H9 (cell line): Measurements from ENCODE around the gene TBL3. TPM values are rescaled to one million over a fixed set of nuclear protein-coding genes. Genes with fewer than 3 reads are reported as not detected.
A peak's percentile ranks its signal among the peaks of the same experiment; 100 is the strongest.
"Not testable (repeated sequence)": the region's sequence is repeated elsewhere in the genome, so short reads cannot be mapped to it uniquely, and the experiment has no call there.

ENCODE experiments used
- DNase-seq: peaks from one replicate; pipeline ENCODE4 v3.0.0-alpha.2; 2017
- H2AFZ ChIP-seq: one replicate; pipeline ENCODE4 v1.6.1; 2013; ENCODE audit warnings: mild to moderate bottlenecking, low read length, control low read depth, moderate library complexity
- H2AK5ac ChIP-seq: 2 replicates; pipeline ENCODE4 v1.6.1; 2013; ENCODE audit warnings: low read length, control low read depth, mixed read lengths; ENCODE audit not compliant: insufficient read length
- H2BK120ac ChIP-seq: one replicate; pipeline ENCODE4 v1.6.1; 2013; ENCODE audit warnings: low read depth, mild to moderate bottlenecking, low read length, control low read depth, inconsistent platforms; ENCODE audit not compliant: poor library complexity, severe bottlenecking
- H2BK12ac ChIP-seq: 2 replicates; pipeline ENCODE4 v1.6.1; 2013; ENCODE audit warnings: low read length, control low read depth, mixed read lengths, low read depth; ENCODE audit not compliant: insufficient read length
- H2BK15ac ChIP-seq: 2 replicates; pipeline ENCODE4 v1.6.1; 2013; ENCODE audit warnings: low read depth, low read length, control low read depth
- H2BK20ac ChIP-seq: one replicate; pipeline ENCODE4 v1.6.1; 2013; ENCODE audit warnings: low read depth, mild to moderate bottlenecking, low read length, control low read depth, inconsistent platforms; ENCODE audit not compliant: poor library complexity, severe bottlenecking
- H2BK5ac ChIP-seq: 2 replicates; pipeline ENCODE4 v1.6.1; 2013; ENCODE audit warnings: low read length, control low read depth, mixed read lengths; ENCODE audit not compliant: insufficient read length
- H3K14ac ChIP-seq: 2 replicates; pipeline ENCODE4 v1.6.1; 2013; ENCODE audit warnings: low read length, control low read depth; ENCODE audit not compliant: insufficient read depth
- H3K18ac ChIP-seq: 2 replicates; pipeline ENCODE4 v1.6.1; 2013; ENCODE audit warnings: low read depth, mild to moderate bottlenecking, mixed read lengths, low read length, control low read depth; ENCODE audit not compliant: insufficient read length
- H3K23ac ChIP-seq: 2 replicates; pipeline ENCODE4 v1.6.1; 2013; ENCODE audit warnings: low read length, control low read depth, mixed read lengths, low read depth; ENCODE audit not compliant: insufficient read length
- H3K23me2 ChIP-seq: 2 replicates; pipeline ENCODE4 v1.6.1; 2013; ENCODE audit warnings: low read depth, mild to moderate bottlenecking, mixed read lengths, low read length, control low read depth; ENCODE audit not compliant: insufficient read length, poor library complexity, severe bottlenecking
- H3K27ac ChIP-seq: 2 replicates; pipeline ENCODE4 v1.5.1; 2013; ENCODE audit warnings: low read length, control low read depth, mixed read lengths, low read depth; ENCODE audit not compliant: insufficient read length
- H3K27me3 ChIP-seq: 2 replicates; pipeline ENCODE4 v1.6.1; 2013; ENCODE audit warnings: low read length, control low read depth, inconsistent platforms; ENCODE audit not compliant: insufficient read depth
- H3K4ac ChIP-seq: 2 replicates; pipeline ENCODE4 v1.6.1; 2013; ENCODE audit warnings: low read depth, mild to moderate bottlenecking, control low read depth, inconsistent platforms, low read length, moderate library complexity
- H3K4me1 ChIP-seq: 2 replicates; pipeline ENCODE4 v1.6.1; 2013; ENCODE audit warnings: low read length, control low read depth, inconsistent platforms; ENCODE audit not compliant: insufficient read depth
- H3K4me2 ChIP-seq: 2 replicates; pipeline ENCODE4 v1.6.1; 2013; ENCODE audit warnings: low read length, control low read depth, mixed read lengths; ENCODE audit not compliant: insufficient read length, insufficient read depth
- H3K56ac ChIP-seq: 2 replicates; pipeline ENCODE4 v1.6.1; 2013; ENCODE audit warnings: low read depth, mild to moderate bottlenecking, mixed read lengths, low read length, control low read depth; ENCODE audit not compliant: insufficient read length
- H3K79me1 ChIP-seq: 2 replicates; pipeline ENCODE4 v1.6.1; 2013; ENCODE audit warnings: low read depth, mild to moderate bottlenecking, moderate library complexity, low read length, control low read depth, inconsistent platforms; ENCODE audit not compliant: insufficient read depth, poor library complexity, severe bottlenecking
- H3K79me2 ChIP-seq: 2 replicates; pipeline ENCODE4 v1.6.1; 2013; ENCODE audit warnings: low read length, control low read depth, inconsistent platforms; ENCODE audit not compliant: insufficient read depth
- H3K9ac ChIP-seq: 2 replicates; pipeline ENCODE4 v1.6.1; 2013; ENCODE audit warnings: low read length, control low read depth, mixed read lengths; ENCODE audit not compliant: insufficient read length; ENCODE audit errors: extremely low read depth
- H3K9me3 ChIP-seq: one replicate; pipeline ENCODE4 v1.6.1; 2013; ENCODE audit warnings: low read depth, low read length, inconsistent platforms; ENCODE audit not compliant: control insufficient read depth
- H3T11ph ChIP-seq: one replicate; pipeline ENCODE4 v1.6.1; 2013; ENCODE audit warnings: mild to moderate bottlenecking, low read length, control low read depth, inconsistent platforms
- H4K20me1 ChIP-seq: one replicate; pipeline ENCODE4 v1.6.1; 2013; ENCODE audit not compliant: control insufficient read depth, insufficient read length, insufficient read depth
- H4K5ac ChIP-seq: 2 replicates; pipeline ENCODE4 v1.6.1; 2013; ENCODE audit warnings: low read depth, mild to moderate bottlenecking, mixed read lengths, low read length, control low read depth; ENCODE audit not compliant: insufficient read length
- H4K8ac ChIP-seq: replicated peaks from 2 replicates; pipeline ENCODE4 v1.6.1; 2013; ENCODE audit warnings: low read length, control low read depth, mixed read lengths, low read depth; ENCODE audit not compliant: insufficient read length
- H4K91ac ChIP-seq: 2 replicates; pipeline ENCODE4 v1.6.1; 2013; ENCODE audit warnings: low read depth, mild to moderate bottlenecking, moderate library complexity, mixed read lengths, low read length, control low read depth; ENCODE audit not compliant: insufficient read length
- H3K27ac Mint-ChIP-seq, 3 experiments: 2 replicates in 2 of 3; 3 replicates in 1 of 3; pipeline ENCODE4 v1.8.0; 2020 to 2021; ENCODE audit warnings: mixed read lengths in 3 of 3, mild to moderate bottlenecking in 1 of 3, moderate library complexity in 1 of 3
- H3K27me3 Mint-ChIP-seq: 2 replicates; pipeline ENCODE4 v1.8.0; 2021; ENCODE audit warnings: low read depth, mild to moderate bottlenecking, moderate library complexity, mixed read lengths
- H3K36me3 Mint-ChIP-seq, 3 experiments: 2 replicates in 2 of 3; 3 replicates in 1 of 3; pipeline ENCODE4 v1.8.0; 2020 to 2021; ENCODE audit warnings: low read depth in 3 of 3, mixed read lengths in 3 of 3; ENCODE audit not compliant: insufficient read depth in 1 of 3
- H3K4me1 Mint-ChIP-seq, 2 experiments: 2 replicates each; pipeline ENCODE4 v1.8.0; 2020; ENCODE audit warnings: mixed read lengths in 2 of 2
- H3K4me3 Mint-ChIP-seq, 2 experiments: 2 replicates in 1 of 2; 3 replicates in 1 of 2; pipeline ENCODE4 v1.8.0; 2020 to 2021; ENCODE audit warnings: mild to moderate bottlenecking in 2 of 2, mixed read lengths in 2 of 2, moderate library complexity in 1 of 2
- H3K9me3 Mint-ChIP-seq, 2 experiments: 2 replicates in 1 of 2; 3 replicates in 1 of 2; pipeline ENCODE4 v1.8.0; 2020; ENCODE audit warnings: mild to moderate bottlenecking in 2 of 2, mixed read lengths in 2 of 2, moderate library complexity in 1 of 2
- WGBS: extraction: QIAGEN DNeasy Blood & Tissue Kit; methylation state at CpG from one replicate; pipeline ENCODE4 v1.1.7; 2013; ENCODE audit warnings: missing lambda C conversion rate, low lambda C conversion rate, mixed read lengths; ENCODE audit not compliant: insufficient read length; ENCODE audit errors: extremely low coverage; 5-methylcytosine and 5-hydroxymethylcytosine counted together
- total RNA-seq: library from RNA; stranded (reverse); gene quantifications from 2 replicates; pipeline ENCODE4 v1.2.1, GENCODE V29; 2021

The TBL3 gene
- total RNA-seq, 1 experiment from 2014 or later: 54.0 TPM

- not testable (repeated sequence) for H4K20me1 ChIP-seq, H4K91ac ChIP-seq, H3K27me3 ChIP-seq, H3K23me2 ChIP-seq, H3K4ac ChIP-seq, H2BK120ac ChIP-seq, H3K4me3 Mint-ChIP-seq, H2AFZ ChIP-seq, H4K5ac ChIP-seq, H3K9me3 Mint-ChIP-seq, H3K9ac ChIP-seq, H3K14ac ChIP-seq, H3K23ac ChIP-seq, H2BK5ac ChIP-seq, H3K79me2 ChIP-seq, H2BK20ac ChIP-seq, H3K56ac ChIP-seq, H3K18ac ChIP-seq, H3T11ph ChIP-seq, H3K79me1 ChIP-seq, H3K27ac ChIP-seq, H4K8ac ChIP-seq, H3K9me3 ChIP-seq, H2AK5ac ChIP-seq, H2BK12ac ChIP-seq, H3K4me1 ChIP-seq, H2BK15ac ChIP-seq, H3K4me2 ChIP-seq, H3K27ac Mint-ChIP-seq
- Mint-ChIP-seq H3K27me3 (peaks cover 24% of the 10 kb centered on the region), H3K36me3 (peaks cover 16 to 25% (median 21%) of the 10 kb centered on the region in 3 experiments), H3K4me1 (peaks cover 22 to 31% of the 10 kb centered on the region in 2 experiments)
- peak; percentile 43 for DNase-seq
- WGBS: no CpG with 5 or more reads among the region's 30 CpGs
Observed at GRCh38 chr16:1958143-1958491, 13.7 kb upstream of the TBL3 start.
